ENCODE measurements around the gene TMEM259. TPM values are rescaled to one million over a fixed set of nuclear protein-coding genes. Genes with fewer than 3 reads are reported as not detected.
A peak's percentile ranks its signal among the peaks of the same experiment; 100 is the strongest.

Gene TMEM259
- total and polyA plus RNA-seq, 9 of the 15 experiments (the other 6 are each of a cell fraction or from before 2014, with no cell fraction given) = 0.52 to 231 (median 63.6) TPM

GRCh38 chr19:1039646-1040475 lies 18.9 kb upstream of the TMEM259 start, which contains the start of gene ABCA7 (continued):
- TF ChIP-seq HDAC1 (IDR thresholded peaks at IDR 0.05) = peak in 1 of 2 experiments; percentile 59; a peak in 1 of 4 replicates
- TF ChIP-seq PATZ1 (CRISPR knock-in tag; IDR thresholded peaks at IDR 0.05; ENCODE audit: borderline replicate concordance) = no peak
- TF ChIP-seq, protein P1, sequence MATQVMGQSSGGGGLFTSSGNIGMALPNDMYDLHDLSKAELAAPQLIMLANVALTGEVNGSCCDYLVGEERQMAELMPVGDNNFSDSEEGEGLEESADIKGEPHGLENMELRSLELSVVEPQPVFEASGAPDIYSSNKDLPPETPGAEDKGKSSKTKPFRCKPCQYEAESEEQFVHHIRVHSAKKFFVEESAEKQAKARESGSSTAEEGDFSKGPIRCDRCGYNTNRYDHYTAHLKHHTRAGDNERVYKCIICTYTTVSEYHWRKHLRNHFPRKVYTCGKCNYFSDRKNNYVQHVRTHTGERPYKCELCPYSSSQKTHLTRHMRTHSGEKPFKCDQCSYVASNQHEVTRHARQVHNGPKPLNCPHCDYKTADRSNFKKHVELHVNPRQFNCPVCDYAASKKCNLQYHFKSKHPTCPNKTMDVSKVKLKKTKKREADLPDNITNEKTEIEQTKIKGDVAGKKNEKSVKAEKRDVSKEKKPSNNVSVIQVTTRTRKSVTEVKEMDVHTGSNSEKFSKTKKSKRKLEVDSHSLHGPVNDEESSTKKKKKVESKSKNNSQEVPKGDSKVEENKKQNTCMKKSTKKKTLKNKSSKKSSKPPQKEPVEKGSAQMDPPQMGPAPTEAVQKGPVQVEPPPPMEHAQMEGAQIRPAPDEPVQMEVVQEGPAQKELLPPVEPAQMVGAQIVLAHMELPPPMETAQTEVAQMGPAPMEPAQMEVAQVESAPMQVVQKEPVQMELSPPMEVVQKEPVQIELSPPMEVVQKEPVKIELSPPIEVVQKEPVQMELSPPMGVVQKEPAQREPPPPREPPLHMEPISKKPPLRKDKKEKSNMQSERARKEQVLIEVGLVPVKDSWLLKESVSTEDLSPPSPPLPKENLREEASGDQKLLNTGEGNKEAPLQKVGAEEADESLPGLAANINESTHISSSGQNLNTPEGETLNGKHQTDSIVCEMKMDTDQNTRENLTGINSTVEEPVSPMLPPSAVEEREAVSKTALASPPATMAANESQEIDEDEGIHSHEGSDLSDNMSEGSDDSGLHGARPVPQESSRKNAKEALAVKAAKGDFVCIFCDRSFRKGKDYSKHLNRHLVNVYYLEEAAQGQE (IDR thresholded peaks at IDR 0.05; ENCODE audit: borderline replicate concordance) = no peak
- TF ChIP-seq, protein P1 (CRISPR knock-in tag; IDR thresholded peaks at IDR 0.05; ENCODE audit: low read depth) = 0 out of 2 replicates have a peak, but pooled peaks have one; percentile 14
- no peak for TF ChIP-seq MECOM (CRISPR knock-in tag; IDR thresholded peaks at IDR 0.05)
- TF ChIP-seq, protein P2, sequence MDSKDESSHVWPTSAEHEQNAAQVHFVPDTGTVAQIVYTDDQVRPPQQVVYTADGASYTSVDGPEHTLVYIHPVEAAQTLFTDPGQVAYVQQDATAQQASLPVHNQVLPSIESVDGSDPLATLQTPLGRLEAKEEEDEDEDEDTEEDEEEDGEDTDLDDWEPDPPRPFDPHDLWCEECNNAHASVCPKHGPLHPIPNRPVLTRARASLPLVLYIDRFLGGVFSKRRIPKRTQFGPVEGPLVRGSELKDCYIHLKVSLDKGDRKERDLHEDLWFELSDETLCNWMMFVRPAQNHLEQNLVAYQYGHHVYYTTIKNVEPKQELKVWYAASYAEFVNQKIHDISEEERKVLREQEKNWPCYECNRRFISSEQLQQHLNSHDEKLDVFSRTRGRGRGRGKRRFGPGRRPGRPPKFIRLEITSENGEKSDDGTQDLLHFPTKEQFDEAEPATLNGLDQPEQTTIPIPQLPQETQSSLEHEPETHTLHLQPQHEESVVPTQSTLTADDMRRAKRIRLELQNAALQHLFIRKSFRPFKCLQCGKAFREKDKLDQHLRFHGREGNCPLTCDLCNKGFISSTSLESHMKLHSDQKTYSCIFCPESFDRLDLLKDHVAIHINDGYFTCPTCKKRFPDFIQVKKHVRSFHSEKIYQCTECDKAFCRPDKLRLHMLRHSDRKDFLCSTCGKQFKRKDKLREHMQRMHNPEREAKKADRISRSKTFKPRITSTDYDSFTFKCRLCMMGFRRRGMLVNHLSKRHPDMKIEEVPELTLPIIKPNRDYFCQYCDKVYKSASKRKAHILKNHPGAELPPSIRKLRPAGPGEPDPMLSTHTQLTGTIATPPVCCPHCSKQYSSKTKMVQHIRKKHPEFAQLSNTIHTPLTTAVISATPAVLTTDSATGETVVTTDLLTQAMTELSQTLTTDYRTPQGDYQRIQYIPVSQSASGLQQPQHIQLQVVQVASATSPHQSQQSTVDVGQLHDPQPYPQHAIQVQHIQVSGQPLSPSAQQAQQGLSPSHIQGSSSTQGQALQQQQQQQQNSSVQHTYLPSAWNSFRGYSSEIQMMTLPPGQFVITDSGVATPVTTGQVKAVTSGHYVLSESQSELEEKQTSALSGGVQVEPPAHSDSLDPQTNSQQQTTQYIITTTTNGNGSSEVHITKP (IDR thresholded peaks at IDR 0.05; ENCODE audit: partially characterized antibody) = peak; percentile 95
- TF ChIP-seq ZNF140 (CRISPR knock-in tag; IDR thresholded peaks at IDR 0.05) = no peak
- TF ChIP-seq ARNT (IDR thresholded peaks at IDR 0.05) = no peak
- TF ChIP-seq ZNF445 (CRISPR knock-in tag; IDR thresholded peaks at IDR 0.05; ENCODE audit: low read depth) = no peak
- TF ChIP-seq NFATC3 (IDR thresholded peaks at IDR 0.05) = no peak
